GM21423 (cell line): ENCODE measurements around the gene ZNF747.

Experiments
- ATAC-seq: cut with Tn5 transposase; IDR thresholded peaks from one replicate; pipeline ENCODE4 v1.9.1; 2021; ENCODE audit warnings: mild to moderate bottlenecking, moderate library complexity; ENCODE audit not compliant: unreplicated experiment

Gene ZNF747

DNA sequence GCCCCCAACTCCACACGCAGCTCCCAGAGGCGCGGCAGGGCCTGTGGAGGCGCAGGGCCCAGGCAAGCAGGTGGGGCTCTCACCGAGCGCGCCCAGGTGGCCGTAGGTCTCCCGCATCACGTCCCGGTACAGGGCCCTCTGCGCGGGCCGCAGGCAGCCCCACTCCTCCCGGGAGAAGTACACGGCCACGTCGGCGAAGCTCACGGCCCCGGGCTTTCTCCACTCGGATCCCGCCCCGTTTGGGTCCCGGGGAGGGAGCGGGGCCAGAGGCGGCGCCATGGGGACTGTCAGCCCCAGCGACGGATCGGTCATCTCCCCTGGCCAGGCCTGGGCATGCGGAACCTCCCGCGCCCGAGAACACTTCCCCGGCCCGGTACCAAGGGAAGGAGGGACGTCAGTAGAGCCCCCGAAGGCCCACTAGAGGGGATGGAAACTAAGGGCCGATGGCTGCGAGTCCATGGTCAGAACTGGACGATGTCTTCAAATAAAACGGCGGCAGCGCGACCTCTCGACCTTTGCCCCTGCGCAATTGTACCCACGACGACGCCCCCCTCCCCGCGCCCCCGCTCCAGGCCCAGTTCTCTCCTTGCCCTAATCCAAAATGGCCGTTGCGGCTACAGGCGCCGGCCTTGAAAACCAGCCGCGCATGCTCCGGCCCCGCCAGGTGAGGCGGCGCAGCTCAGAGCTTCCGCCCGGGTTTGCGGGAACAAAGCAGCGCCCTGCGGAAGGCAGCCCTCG lies at the start of gene ZNF747:
TSS of gene ZNF747 (minus strand) at position 491 of the 738 bp plus-strand sequence. CDS start at position 312, 179 bp downstream.
- peak; percentile 56 for ATAC-seq

DNA sequence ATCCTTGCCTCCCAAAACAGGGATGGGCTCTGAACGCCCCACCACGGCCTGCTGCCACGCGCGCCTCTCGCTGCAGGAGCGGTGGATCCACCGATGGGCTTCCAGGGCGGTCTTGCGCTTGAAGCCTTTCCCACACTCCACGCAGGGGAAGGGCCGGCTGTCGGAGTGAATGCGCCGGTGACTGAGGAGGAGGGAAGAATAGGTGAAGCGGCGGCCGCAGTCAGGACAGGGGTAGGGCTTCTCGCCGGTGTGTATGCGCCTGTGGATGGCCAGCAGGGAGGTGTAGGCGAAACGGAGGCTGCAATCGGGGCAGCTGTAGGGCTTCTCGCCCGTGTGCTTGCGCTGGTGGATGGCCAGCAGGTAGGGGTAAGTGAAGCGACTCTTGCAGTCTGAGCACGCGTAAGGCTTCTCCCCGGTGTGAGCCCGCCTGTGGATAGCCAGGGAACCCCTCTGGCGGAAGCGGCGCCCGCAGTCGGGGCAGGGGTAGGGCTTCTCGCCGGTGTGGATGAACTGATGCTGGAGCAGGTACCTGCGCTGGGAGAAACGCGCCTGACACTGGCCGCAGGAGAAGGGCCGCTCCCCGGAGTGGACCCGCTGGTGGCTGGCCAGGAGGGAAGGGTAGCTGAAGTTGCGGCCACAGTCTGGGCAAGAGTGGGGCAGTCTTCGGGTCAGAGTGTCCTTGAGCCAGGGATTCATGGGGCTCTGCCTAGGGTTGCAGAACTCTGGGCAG lies 48.1 kb upstream of the ZNF747 start:
- ATAC-seq = no peak

- no peak for ATAC-seq
Measured at GRCh38 chr16:30581457-30581856, 46.8 kb upstream of the ZNF747 start.

DNA sequence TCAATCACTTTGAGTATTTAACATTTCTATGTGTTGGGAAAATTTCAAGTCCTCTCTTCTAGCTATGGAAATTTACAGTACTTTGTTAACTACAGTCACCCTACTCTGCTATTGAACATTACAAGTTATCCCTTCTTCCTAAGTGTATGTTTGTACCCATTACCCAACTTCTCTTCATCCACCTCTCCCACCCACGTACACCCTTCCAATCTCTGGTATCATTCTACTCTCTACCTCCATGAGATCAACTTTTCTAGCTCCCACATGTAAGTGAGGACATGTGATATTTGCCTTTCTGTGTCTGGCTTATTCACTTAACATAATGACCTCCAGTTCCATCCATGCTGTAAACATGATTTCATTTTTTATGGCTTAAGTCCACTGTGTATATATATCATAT lies 40.0 kb upstream of the ZNF747 start:
- ATAC-seq = no peak

- ATAC-seq = peak; percentile 65
Measured at GRCh38 chr16:30571445-30572322, 37.0 kb upstream of the ZNF747 start, which contains the start of gene ZNF688. TSS of gene ZNF688 (minus strand) at chr16:30571714. CDS start at chr16:30571629, 85 bp downstream.

DNA sequence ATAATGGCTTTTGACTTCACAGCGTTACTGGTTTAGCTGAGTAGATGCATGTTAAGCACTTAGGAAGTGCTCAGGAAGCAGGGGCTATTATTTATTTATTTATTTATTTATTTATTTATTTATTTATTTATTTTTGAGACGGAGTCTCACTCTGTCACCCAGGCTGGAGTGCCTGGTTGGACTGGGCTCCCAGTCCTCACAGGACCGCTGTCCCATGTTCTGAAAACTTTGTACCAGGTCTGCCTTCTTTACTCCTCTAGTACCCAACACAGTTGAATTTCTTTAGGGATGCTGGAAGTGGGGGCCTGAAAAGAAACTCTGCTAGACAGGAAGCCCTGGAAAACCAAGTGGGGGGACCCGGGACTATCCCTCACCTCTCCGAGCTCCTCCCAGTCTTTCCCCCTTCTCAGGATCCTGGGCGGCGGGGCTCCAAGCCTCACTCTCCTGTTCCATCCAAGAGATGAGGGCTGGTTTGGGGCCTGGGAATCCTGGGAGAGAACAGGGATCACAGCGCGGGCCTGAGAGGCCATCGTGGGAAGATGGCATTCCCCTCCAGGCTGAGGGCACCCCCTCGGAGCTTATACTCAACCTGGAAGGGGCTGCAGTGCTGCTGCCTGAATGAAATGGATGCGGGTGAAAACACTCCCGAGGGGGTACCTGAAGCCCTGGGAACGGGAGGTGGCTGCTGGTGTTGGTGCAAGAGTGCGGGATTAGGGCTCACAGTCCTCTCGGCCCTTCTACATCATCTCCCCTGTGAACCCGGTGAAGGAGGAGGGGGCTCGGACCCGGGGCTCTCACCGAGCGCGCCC lies 36.2 kb upstream of the ZNF747 start:
- no peak for ATAC-seq

- no peak for ATAC-seq
Measured at GRCh38 chr16:30569746-30570635, 35.3 kb upstream of the ZNF747 start.

- no peak for ATAC-seq
Measured at GRCh38 chr16:30569281-30569680, 34.6 kb upstream of the ZNF747 start.

- ATAC-seq = peak; percentile 31
Measured at GRCh38 chr16:30567991-30568638, 33.5 kb upstream of the ZNF747 start.

DNA sequence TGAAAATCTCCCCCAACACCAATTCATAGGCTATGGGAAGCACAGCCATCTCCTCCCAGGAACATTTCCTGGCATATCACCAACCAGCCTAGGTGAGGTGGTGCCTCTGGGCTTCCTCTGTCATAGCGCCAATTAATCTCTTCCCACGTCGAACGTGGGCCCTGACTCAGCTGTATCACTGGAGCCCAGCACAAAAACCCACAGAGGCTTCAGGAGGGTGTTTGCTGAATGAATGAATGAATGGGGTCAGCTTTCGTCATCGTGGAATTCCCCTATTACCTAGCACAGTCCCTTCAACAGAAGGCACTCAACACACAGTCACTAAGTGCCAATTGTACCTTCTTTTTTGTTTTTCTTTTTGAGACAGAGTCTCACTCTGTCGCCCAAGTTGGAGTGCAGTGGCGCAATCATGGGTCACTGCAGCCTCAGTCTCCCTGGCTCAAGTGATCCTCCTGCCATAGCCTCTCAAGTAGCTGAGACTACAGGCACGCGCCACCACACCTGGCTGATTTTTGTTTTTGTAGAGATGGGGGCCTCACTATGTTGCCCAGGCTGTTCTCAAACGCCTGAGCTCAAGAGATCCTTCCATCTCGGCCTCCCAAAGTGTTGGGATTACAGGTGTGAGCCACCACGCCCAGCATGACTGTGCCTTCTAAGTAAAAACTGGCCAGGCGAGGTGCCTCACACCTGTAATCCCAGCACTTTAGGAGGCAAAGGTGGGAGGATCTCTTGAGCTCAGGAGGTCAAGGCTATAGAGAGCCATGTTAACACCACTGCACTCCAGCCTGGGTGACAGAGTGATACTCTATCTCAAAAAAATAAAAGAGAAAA lies 32.7 kb upstream of the ZNF747 start:
- no peak for ATAC-seq

DNA sequence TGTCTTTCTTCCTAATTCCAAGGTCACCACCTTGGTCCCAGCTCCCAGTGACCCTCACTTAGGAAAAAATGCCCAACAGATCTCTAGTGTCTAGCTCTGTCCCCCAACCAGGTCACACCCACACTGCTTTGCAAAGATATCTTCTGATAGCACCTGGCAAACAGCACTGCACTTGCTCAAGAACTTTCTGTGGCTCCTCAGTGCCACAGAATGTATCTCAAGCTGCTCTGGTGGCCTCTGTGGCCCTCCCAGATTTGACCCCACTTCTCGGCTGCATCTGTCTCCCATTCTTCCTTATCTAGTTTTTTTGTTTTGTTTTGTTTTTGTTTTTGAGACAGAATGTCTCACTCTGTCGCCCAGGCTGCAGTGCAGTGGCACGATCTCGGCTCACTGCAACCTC lies 31.9 kb upstream of the ZNF747 start:
- no peak for ATAC-seq

DNA sequence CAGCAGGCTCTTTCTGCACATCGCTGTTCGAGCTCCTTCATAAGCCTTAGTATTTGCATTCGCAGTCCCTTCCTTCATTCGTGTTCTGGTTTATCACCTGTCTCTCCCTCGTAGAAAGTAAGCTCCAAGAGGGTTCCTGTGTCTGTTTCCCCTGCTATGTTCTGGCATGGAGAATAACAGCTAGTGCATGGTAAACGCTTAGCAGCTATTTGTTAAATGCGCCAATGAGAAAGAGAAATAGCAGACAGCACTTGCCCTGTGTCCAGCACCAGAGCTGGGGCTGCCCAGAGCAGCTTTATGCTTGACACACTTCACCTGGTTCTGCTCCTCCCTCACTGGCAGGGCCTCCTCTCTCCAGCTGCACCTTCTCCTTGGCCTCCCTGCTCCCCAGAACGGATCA lies 31.3 kb upstream of the ZNF747 start:
- no peak for ATAC-seq

GRCh38 chr16:30565526-30565925 lies 30.9 kb upstream of the ZNF747 start:
- ATAC-seq = no peak

- no peak for ATAC-seq
Measured at GRCh38 chr16:30562021-30562420, 27.4 kb upstream of the ZNF747 start.

GRCh38 chr16:30561089-30561816 lies 26.6 kb upstream of the ZNF747 start:
- ATAC-seq = no peak

- ATAC-seq = no peak
Measured at GRCh38 chr16:30559690-30560089, 25.0 kb upstream of the ZNF747 start.

GRCh38 chr16:30558789-30559377 lies 24.2 kb upstream of the ZNF747 start:
- ATAC-seq = no peak
